Measurements from ENCODE around the gene PDPK1.

Gene PDPK1

DNA sequence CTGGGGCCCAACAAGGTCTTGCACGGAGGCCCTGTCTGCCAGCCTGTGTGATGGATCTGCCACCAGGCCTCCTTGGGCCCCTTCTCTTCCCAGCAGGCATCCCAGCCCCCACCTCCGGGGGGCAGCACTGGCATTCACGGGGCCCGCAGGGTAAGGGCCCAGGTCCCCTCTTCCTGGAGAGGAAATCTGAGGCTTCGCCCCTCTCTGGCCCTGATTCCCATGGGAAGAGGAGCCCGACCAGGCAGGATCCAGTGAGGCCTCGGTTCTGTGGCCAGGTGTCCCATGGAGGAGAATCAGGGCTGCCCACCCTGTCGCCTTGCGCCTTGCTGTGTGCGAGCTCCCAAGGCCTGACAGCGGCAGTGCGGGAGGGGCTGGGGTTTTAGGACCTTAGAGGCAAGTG lies 48.4 kb downstream of the PDPK1 start:
- Histone ChIP-seq H3K27ac (ENCODE audit: low read length) (no peak overlapping the region), H3K9me3 (ENCODE audit: control insufficient read depth in 1 of 2, low read length in 2 of 2) (no peaks in the 10 kb centered on the region), H3K4me1 (ENCODE audit: control insufficient read depth in 1 of 2, insufficient read depth in 2 of 2, low read length in 2 of 2) (peaks cover 0 to 12% of the 10 kb centered on the region in 2 donors), H3K36me3 (ENCODE audit: control insufficient read depth in 1 of 2, insufficient read depth in 2 of 2, low read length in 2 of 2) (peaks cover 40 to 54% of the 10 kb centered on the region in 2 donors), H3K4me3 (ENCODE audit: low read depth in 1 of 2, low read length in 2 of 2) (no peak overlapping the region), H3K27me3 (ENCODE audit: low read depth, low read length) (no peaks in the 10 kb centered on the region)

- Histone ChIP-seq H3K36me3 (ENCODE audit: control insufficient read depth in 1 of 2, insufficient read depth in 2 of 2, low read length in 2 of 2) (peaks cover 40 to 56% of the 10 kb centered on the region in 2 donors), H3K27ac (ENCODE audit: low read length) (no peak overlapping the region), H3K9me3 (ENCODE audit: control insufficient read depth in 1 of 2, low read length in 2 of 2) (no peaks in the 10 kb centered on the region), H3K4me3 (ENCODE audit: low read depth in 1 of 2, low read length in 2 of 2) (no peak overlapping the region), H3K4me1 (ENCODE audit: control insufficient read depth in 1 of 2, insufficient read depth in 2 of 2, low read length in 2 of 2) (peaks cover 0 to 12% of the 10 kb centered on the region in 2 donors), H3K27me3 (ENCODE audit: low read depth, low read length) (no peaks in the 10 kb centered on the region)
These were observed 49.2 kb downstream of the PDPK1 start for GRCh38 chr16:2586901-2587480.

DNA sequence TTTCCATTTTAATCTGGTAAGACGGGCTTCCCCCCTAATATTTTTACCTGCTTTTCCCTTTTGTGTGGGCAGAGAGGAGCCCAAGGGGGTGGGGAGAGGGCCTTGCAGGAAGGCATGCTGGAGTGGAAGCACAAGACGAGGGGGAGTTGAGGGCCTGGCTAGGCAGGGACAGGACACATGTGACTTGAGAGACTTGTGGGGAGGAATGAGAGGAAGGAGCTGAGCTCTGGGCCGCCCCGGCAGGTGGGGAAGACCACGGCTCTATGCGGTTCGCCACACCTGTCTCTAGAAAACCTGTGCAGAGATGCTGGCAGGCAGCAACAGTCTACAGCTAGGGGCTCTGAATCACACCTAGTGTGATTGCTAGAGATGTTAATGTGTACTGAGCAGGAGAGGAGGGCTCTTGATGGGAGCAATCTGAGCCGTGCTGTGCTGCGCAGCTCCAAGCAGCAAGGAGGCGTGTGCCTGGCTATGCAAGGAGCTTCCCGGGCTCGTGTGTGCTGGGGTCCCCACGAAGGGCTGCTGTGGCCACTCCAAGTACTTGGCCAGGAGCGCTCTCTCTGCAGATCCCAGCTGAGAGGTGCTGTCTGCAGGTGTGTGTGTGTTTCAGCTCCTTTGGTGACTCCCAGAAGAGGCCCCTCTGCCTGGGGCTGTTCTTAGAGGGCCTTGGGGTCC lies 50.2 kb downstream of the PDPK1 start:
- Histone ChIP-seq H3K36me3 (ENCODE audit: control insufficient read depth in 1 of 2, insufficient read depth in 2 of 2, low read length in 2 of 2) (peaks cover 40 to 56% of the 10 kb centered on the region in 2 donors), H3K27ac (ENCODE audit: low read length) (no peak overlapping the region), H3K9me3 (ENCODE audit: control insufficient read depth in 1 of 2, low read length in 2 of 2) (no peaks in the 10 kb centered on the region), H3K4me1 (ENCODE audit: control insufficient read depth in 1 of 2, insufficient read depth in 2 of 2, low read length in 2 of 2) (peaks cover 0 to 14% of the 10 kb centered on the region in 2 donors), H3K27me3 (ENCODE audit: low read depth, low read length) (no peaks in the 10 kb centered on the region), H3K4me3 (ENCODE audit: low read depth in 1 of 2, low read length in 2 of 2) (no peak overlapping the region)

DNA sequence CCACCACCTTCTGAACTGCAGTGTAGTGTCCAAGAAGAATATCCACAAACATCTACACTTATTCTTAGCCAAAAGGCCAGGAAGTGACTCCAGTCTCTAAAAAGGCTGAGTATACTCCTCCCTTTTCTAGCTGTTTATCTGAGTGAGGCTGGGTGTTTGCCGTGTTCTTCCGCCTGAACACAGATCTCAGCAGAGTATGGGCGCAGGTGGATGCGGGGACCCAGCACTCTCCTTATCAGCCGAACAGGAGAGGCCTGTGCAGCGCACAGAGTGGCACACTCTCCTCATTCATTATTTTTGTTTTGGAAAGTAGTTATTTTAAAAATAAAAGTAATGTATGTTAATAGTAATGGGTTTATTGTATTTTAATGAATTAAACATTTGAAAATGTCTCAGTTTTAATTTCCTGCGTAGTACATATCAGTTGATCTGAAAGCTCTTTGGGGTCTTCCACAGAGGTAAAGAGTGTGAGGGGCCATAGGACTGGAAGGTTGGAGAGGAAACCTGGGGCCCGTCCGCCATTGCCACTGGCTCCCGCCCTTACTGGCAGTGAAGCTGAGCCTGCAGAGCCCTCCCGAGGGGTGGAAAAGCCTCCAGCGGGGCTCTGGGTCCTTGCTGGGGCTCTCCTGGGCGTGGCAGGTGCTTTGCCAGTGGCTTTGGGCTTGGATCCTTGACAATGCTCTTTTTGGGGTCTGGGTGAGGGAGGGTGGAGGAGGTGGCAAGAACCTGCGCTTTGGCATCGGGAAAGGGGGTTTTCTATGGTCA lies 53.8 kb downstream of the PDPK1 start:
- no peak overlapping the region for H3K27ac ChIP-seq (ENCODE audit: low read length)
- no peaks in the 10 kb centered on the region for H3K9me3 ChIP-seq (ENCODE audit: control insufficient read depth in 1 of 2, low read length in 2 of 2)
- H3K36me3 ChIP-seq (ENCODE audit: control insufficient read depth in 1 of 2, insufficient read depth in 2 of 2, low read length in 2 of 2): peaks cover 28 to 55% of the 10 kb centered on the region in 2 donors
- peaks cover 0 to 12% of the 10 kb centered on the region in 2 donors for H3K4me1 ChIP-seq (ENCODE audit: control insufficient read depth in 1 of 2, insufficient read depth in 2 of 2, low read length in 2 of 2)
- H3K27me3 ChIP-seq (ENCODE audit: low read depth, low read length): no peaks in the 10 kb centered on the region
- no peak overlapping the region for H3K4me3 ChIP-seq (ENCODE audit: low read depth in 1 of 2, low read length in 2 of 2)

DNA sequence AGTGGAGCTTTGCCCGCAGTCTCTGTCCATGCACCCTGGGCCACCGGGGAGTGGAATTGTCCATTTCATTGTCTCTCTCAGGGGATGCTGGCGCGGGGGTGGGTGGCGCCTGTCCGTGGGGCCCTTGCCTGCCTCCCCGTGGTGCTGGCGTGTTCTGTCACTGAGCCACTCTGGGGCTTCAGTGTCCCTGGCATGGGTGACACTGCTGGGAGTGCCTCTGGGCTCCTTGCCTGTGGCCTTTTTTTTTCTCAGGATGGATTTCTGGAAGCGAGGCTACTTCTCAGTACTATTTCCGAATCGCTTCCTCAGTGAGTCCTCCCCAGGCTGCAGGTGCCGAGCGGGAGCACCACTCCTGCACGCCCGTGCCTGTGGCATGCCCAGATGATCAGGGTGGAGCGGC lies 55.0 kb downstream of the PDPK1 start:
- no peak overlapping the region for H3K4me3 ChIP-seq (ENCODE audit: low read depth in 1 of 2, low read length in 2 of 2)
- H3K9me3 ChIP-seq (ENCODE audit: control insufficient read depth in 1 of 2, low read length in 2 of 2): no peaks in the 10 kb centered on the region
- H3K27me3 ChIP-seq (ENCODE audit: low read depth, low read length): no peaks in the 10 kb centered on the region
- H3K27ac ChIP-seq (ENCODE audit: low read length): no peak overlapping the region
- peaks cover 20 to 55% of the 10 kb centered on the region in 2 donors for H3K36me3 ChIP-seq (ENCODE audit: control insufficient read depth in 1 of 2, insufficient read depth in 2 of 2, low read length in 2 of 2)
- peaks cover 0 to 12% of the 10 kb centered on the region in 2 donors for H3K4me1 ChIP-seq (ENCODE audit: control insufficient read depth in 1 of 2, insufficient read depth in 2 of 2, low read length in 2 of 2)

DNA sequence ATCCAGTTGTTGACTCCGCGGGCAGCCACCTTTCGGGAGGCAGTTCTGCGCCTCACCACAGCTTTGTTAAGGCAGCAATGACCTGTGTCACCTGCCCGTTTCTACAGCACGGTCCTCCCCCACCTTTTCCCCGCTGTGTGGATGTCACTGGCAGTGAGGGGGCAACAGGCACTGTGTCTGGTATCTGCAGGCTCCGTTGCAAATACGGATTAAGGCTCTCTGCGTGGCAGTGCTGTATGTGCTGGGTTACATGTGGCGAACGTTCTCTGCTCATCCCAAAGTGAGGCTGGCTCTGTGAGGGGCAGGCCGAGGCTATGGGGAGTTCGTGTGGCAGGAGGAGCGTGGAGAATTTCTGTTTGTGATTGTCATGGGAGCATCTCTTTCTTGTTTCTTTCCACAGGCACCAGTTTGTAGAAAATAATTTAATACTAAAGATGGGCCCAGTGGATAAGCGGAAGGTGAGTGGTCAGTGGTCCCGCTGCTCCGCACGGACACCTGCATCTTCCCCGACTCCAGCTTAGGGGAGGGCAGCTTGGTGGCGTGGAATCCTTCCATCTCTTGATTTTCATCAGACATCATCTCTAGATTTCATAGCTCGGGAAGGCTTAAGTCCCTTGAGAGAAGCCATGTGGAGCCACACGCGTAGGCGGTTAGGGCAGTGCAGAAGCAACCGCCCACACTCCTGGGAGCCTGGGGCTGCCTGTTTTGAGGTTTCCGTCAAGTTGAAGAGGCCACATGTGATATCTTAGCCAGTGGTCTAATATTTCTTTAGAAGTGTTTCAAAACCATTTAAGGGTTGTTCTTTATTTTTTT lies 57.8 kb downstream of the PDPK1 start:
- no peak overlapping the region for H3K27ac ChIP-seq (ENCODE audit: low read length)
- H3K36me3 ChIP-seq (ENCODE audit: control insufficient read depth in 1 of 2, insufficient read depth in 2 of 2, low read length in 2 of 2): peaks cover 0 to 41% of the 10 kb centered on the region in 2 donors
- H3K4me3 ChIP-seq (ENCODE audit: low read depth in 1 of 2, low read length in 2 of 2): no peak overlapping the region
- no peaks in the 10 kb centered on the region for H3K9me3 ChIP-seq (ENCODE audit: control insufficient read depth in 1 of 2, low read length in 2 of 2)
- peaks cover 0 to 12% of the 10 kb centered on the region in 2 donors for H3K4me1 ChIP-seq (ENCODE audit: control insufficient read depth in 1 of 2, insufficient read depth in 2 of 2, low read length in 2 of 2)
- H3K27me3 ChIP-seq (ENCODE audit: low read depth, low read length): no peaks in the 10 kb centered on the region

- peaks cover 0 to 37% of the 10 kb centered on the region in 2 donors for H3K36me3 ChIP-seq (ENCODE audit: control insufficient read depth in 1 of 2, insufficient read depth in 2 of 2, low read length in 2 of 2)
- no peaks in the 10 kb centered on the region for H3K9me3 ChIP-seq (ENCODE audit: control insufficient read depth in 1 of 2, low read length in 2 of 2)
These were observed 59.1 kb downstream of the PDPK1 start for GRCh38 chr16:2596747-2597559.

DNA sequence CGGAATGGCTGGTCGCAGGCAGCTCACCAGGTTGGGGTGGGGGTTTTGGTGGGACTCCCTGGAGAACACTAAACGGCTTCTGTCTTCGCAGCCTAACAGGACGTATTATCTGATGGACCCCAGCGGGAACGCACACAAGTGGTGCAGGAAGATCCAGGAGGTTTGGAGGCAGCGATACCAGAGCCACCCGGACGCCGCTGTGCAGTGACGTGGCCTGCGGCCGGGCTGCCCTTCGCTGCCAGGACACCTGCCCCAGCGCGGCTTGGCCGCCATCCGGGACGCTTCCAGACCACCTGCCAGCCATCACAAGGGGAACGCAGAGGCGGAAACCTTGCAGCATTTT lies 59.7 kb downstream of the PDPK1 start:
- Histone ChIP-seq H3K9me3 (ENCODE audit: control insufficient read depth in 1 of 2, low read length in 2 of 2) (no peaks in the 10 kb centered on the region), H3K4me3 (ENCODE audit: low read depth in 1 of 2, low read length in 2 of 2) (no peak overlapping the region), H3K27me3 (ENCODE audit: low read depth, low read length) (no peaks in the 10 kb centered on the region), H3K36me3 (ENCODE audit: control insufficient read depth in 1 of 2, insufficient read depth in 2 of 2, low read length in 2 of 2) (peaks cover 0 to 37% of the 10 kb centered on the region in 2 donors), H3K27ac (ENCODE audit: low read length) (no peak overlapping the region), H3K4me1 (ENCODE audit: control insufficient read depth in 1 of 2, insufficient read depth in 2 of 2, low read length in 2 of 2) (peaks cover 0 to 12% of the 10 kb centered on the region in 2 donors)

More at GRCh38 chr16:2596747-2597559, 59.1 kb downstream of the PDPK1 start:
- no peaks in the 10 kb centered on the region for H3K27me3 ChIP-seq (ENCODE audit: low read depth, low read length)
- H3K4me3 ChIP-seq (ENCODE audit: low read depth in 1 of 2, low read length in 2 of 2): no peak overlapping the region
- H3K4me1 ChIP-seq (ENCODE audit: control insufficient read depth in 1 of 2, insufficient read depth in 2 of 2, low read length in 2 of 2): peaks cover 0 to 12% of the 10 kb centered on the region in 2 donors
- H3K27ac ChIP-seq (ENCODE audit: low read length): no peak overlapping the region

- Histone ChIP-seq H3K4me3 (ENCODE audit: low read depth in 1 of 2, low read length in 2 of 2) (no peak overlapping the region), H3K27me3 (ENCODE audit: low read depth, low read length) (no peaks in the 10 kb centered on the region), H3K4me1 (ENCODE audit: control insufficient read depth in 1 of 2, insufficient read depth in 2 of 2, low read length in 2 of 2) (peaks cover 0 to 7% of the 10 kb centered on the region in 2 donors), H3K27ac (ENCODE audit: low read length) (no peak overlapping the region), H3K9me3 (ENCODE audit: control insufficient read depth in 1 of 2, low read length in 2 of 2) (no peaks in the 10 kb centered on the region), H3K36me3 (ENCODE audit: control insufficient read depth in 1 of 2, insufficient read depth in 2 of 2, low read length in 2 of 2) (peaks cover 0 to 37% of the 10 kb centered on the region in 2 donors)
These were observed 60.4 kb downstream of the PDPK1 start for GRCh38 chr16:2598133-2598641.

GRCh38 chr16:2598723-2599122 lies 60.9 kb downstream of the PDPK1 start:
- H3K36me3 ChIP-seq (ENCODE audit: control insufficient read depth in 1 of 2, insufficient read depth in 2 of 2, low read length in 2 of 2): peaks cover 0 to 37% of the 10 kb centered on the region in 2 donors
- no peaks in the 10 kb centered on the region for H3K9me3 ChIP-seq (ENCODE audit: control insufficient read depth in 1 of 2, low read length in 2 of 2)
- no peak overlapping the region for H3K27ac ChIP-seq (ENCODE audit: low read length)
- H3K4me1 ChIP-seq (ENCODE audit: control insufficient read depth in 1 of 2, insufficient read depth in 2 of 2, low read length in 2 of 2): peaks cover 0 to 2% of the 10 kb centered on the region in 2 donors
- H3K4me3 ChIP-seq (ENCODE audit: low read depth in 1 of 2, low read length in 2 of 2): no peak overlapping the region
- H3K27me3 ChIP-seq (ENCODE audit: low read depth, low read length): no peaks in the 10 kb centered on the region
